ENCODE measurements around the gene DENND6A. TPM values are rescaled to one million over a fixed set of nuclear protein-coding genes. Genes with fewer than 3 reads are reported as not detected.

DENND6A gene
- total RNA-seq, 2 experiments from 2014 or later: 30.6 to 31.9 TPM

DNA sequence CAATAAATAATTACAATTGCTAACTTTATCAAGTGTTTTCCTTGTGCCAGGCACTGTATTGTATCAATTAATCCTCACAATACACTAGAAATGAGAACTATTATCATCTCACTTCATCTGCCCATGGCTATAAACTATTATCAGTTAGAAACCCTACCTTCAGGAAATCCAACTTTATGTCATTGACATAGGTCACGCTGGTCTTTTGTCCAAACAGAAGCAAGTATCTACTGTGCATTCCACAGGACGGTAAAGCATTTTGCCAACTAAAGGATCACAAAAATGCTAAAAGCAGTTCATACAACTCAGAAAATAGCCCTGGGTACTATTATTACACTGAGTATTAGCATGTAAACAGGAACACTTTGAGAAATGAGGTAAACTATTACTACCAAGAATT is 9.6 kb downstream of the DENND6A start:
- H3K4me1 Mint-ChIP-seq: peaks cover 35% of the 10 kb centered on the region
- no peak overlapping the region for H3K4me3 Mint-ChIP-seq
- H3K9me3 Mint-ChIP-seq: peaks cover 6% of the 10 kb centered on the region
- ATAC-seq (ENCODE audit: low read depth) (no peak), DNase-seq (no peak)
- peaks cover 27% of the 10 kb centered on the region for H3K36me3 Mint-ChIP-seq
- no peak overlapping the region for H3K27ac Mint-ChIP-seq
- H3K27me3 Mint-ChIP-seq: no peaks in the 10 kb centered on the region
- POLR2A ChIA-PET: no interaction called here

- peak overlapping the region; percentile 12 for H3K4me3 Mint-ChIP-seq
- H3K9me3 Mint-ChIP-seq: peaks cover 6% of the 10 kb centered on the region
- peaks cover 36% of the 10 kb centered on the region for H3K4me1 Mint-ChIP-seq
- POLR2A ChIA-PET: interaction anchor here (0.7 to 1.2 kb wide), 3 partner anchors 11 to 125 kb away, joined by 4 to 7 read pairs (median 5); no protein-coding TSS in a partner anchor
- peaks cover 36% of the 10 kb centered on the region for H3K36me3 Mint-ChIP-seq
- no peaks in the 10 kb centered on the region for H3K27me3 Mint-ChIP-seq
- no peak for ATAC-seq (ENCODE audit: low read depth)
- no peak overlapping the region for H3K27ac Mint-ChIP-seq
- no peak for DNase-seq
These were observed 10.6 kb downstream of the DENND6A start for GRCh38 chr3:57682284-57682683.

DNA sequence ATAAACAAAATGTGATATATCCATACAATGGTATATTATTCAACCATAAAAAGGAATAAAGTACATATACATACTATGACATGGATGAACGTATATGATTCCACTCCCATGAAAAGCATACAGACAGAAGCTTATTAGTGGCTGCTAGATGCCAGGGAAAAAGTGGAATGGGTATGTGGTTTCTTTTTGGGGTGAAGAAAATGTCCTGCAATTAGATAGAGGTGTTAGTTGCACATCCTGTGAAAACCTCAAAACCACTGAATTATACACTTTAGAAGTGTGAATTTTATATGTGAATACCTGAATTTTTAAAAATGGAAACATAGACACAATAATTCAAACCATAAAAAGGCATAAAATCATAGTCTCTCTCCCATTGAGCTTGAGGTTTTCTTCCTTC is 11.2 kb downstream of the DENND6A start:
- H3K27me3 Mint-ChIP-seq: no peaks in the 10 kb centered on the region
- no peak overlapping the region for H3K27ac Mint-ChIP-seq
- ATAC-seq (ENCODE audit: low read depth) (no peak), DNase-seq (no peak)
- H3K36me3 Mint-ChIP-seq: peaks cover 39% of the 10 kb centered on the region
- peaks cover 6% of the 10 kb centered on the region for H3K9me3 Mint-ChIP-seq
- no peak overlapping the region for H3K4me3 Mint-ChIP-seq
- POLR2A ChIA-PET: interaction anchor here (0.7 to 1.2 kb wide), 3 partner anchors 10 to 124 kb away, joined by 4 to 7 read pairs (median 5); no protein-coding TSS in a partner anchor
- H3K4me1 Mint-ChIP-seq: peaks cover 32% of the 10 kb centered on the region

DNA sequence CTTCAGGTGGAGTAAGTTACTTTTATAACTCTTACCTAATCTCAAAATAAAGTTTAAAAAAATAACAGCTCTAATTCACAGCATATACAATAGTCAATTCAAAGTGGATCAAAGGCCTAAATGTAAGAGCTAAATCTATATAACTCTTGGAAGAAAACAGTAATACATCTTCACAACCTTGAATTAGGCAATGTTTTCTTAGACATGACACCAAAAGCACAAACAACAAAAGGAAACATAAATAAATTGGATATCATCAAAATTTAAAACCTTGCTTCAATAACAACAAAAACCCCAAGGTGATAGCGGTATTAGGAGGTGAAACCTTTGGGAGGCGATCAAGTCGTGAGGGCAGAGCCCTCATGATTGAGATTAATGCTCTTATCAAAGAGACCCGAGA is 12.8 kb downstream of the DENND6A start:
- Mint-ChIP-seq H3K36me3 (peaks cover 42% of the 10 kb centered on the region), H3K27me3 (no peaks in the 10 kb centered on the region), H3K4me3 (no peak overlapping the region), H3K27ac (no peak overlapping the region), H3K4me1 (peaks cover 34% of the 10 kb centered on the region), H3K9me3 (peaks cover 6% of the 10 kb centered on the region)
- POLR2A ChIA-PET: interaction anchor here (0.6 kb wide), 1 partner anchor 155 kb away, joined by 5 read pairs; no protein-coding TSS in a partner anchor
- ATAC-seq (ENCODE audit: low read depth): no peak
- no peak for DNase-seq

DNA sequence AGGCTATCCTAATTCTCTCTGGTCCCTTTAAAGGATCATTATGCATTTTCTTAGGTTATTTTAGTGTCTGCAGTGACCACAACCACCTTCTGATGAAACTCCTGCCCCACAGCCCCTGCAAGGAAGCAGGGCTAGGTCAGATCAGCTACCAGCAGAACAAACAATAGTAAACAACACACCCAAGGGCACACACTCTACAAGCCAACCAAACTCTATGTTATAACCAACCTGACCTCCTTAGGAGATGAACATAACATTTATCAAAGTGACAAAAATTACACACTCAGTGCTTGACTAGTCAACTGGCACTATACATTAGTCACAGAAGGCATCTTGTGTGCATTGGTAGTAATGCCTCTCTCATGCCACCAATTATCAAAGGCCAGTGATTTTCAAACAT is 17.3 kb downstream of the DENND6A start:
- Mint-ChIP-seq H3K9me3 (peaks cover 6% of the 10 kb centered on the region), H3K27ac (no peak overlapping the region), H3K27me3 (no peaks in the 10 kb centered on the region), H3K4me3 (no peak overlapping the region), H3K36me3 (peaks cover 43% of the 10 kb centered on the region), H3K4me1 (peaks cover 33% of the 10 kb centered on the region)
- POLR2A ChIA-PET: no interaction called here
- ATAC-seq (ENCODE audit: low read depth) (no peak), DNase-seq (no peak)

DNA sequence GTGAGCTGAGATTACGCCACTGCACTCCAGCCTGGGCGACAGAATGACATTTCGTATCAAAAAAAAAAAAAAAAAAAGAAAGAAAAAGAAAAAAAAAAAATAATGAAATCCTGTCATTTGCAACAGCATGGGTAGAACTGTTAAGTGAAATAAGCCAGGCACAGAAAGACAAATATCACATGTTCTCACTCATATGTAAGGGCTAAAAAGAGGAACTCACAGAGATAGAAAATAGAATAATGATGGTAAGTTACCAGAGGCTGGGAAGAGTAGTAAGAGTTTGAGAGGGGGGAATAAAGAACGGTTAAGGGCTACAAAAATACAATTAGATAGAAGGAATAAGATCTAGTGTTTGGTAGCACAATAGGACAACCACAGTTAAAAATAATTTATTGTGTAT is 19.7 kb downstream of the DENND6A start:
- ATAC-seq (ENCODE audit: low read depth): no peak
- no peak for DNase-seq
- Mint-ChIP-seq H3K27me3 (no peaks in the 10 kb centered on the region), H3K9me3 (no peaks in the 10 kb centered on the region), H3K27ac (no peak overlapping the region), H3K36me3 (peaks cover 34% of the 10 kb centered on the region), H3K4me1 (peaks cover 23% of the 10 kb centered on the region), H3K4me3 (no peak overlapping the region)
- POLR2A ChIA-PET: interaction anchor here (0.6 to 0.7 kb wide), 2 partner anchors 20 to 744 kb away, joined by 3 read pairs; no protein-coding TSS in a partner anchor

DNA sequence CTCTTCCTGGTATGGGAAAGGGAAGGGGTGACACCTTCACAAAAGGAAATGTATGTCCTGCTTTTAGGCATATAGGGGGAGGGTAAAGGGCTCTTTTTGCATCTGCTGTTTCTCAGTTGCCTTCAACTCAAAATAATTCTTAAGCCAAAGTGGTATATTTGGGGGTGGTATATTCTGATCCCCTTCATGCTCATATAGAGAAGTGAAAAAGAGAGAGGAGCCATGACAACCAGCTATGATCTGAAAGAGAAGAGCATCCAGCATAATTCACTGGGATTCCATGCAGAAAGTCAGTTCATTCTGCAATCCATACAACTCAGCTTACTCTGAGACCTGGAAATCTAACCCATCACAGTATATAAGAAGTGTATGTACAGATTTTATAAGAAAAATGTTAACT is 22.3 kb downstream of the DENND6A start:
- Mint-ChIP-seq H3K4me3 (no peak overlapping the region), H3K4me1 (peaks cover 20% of the 10 kb centered on the region), H3K9me3 (no peaks in the 10 kb centered on the region), H3K27ac (no peak overlapping the region), H3K36me3 (peaks cover 21% of the 10 kb centered on the region), H3K27me3 (no peaks in the 10 kb centered on the region)
- ATAC-seq (ENCODE audit: low read depth) (no peak), DNase-seq (no peak)
- POLR2A ChIA-PET: interaction anchor here (1.5 to 1.9 kb wide), 2 partner anchors 11 to 22 kb away, joined by 4 to 15 read pairs; partner anchors contain the start of gene DENND6A

DNA sequence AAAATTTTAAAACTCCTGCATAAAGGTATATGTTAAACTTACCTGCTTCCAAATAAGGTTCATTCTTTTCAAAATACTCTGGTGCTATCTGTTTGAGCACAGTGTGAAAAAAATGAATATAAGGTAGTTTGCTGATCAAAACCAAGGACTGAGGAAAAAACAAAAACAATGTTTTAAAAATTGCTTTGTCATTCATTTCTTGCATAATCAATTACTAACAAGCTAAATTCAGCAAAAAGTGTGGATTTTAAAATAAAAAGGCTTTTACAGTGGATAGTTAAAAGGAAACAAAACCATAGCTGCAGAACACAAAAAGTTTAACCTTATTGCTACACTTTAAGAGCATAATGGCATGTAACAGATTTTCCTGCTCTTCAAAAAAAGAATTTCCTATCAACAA is 31.5 kb downstream of the DENND6A start:
- Mint-ChIP-seq H3K27me3 (no peaks in the 10 kb centered on the region), H3K4me3 (no peak overlapping the region), H3K4me1 (peaks cover 2% of the 10 kb centered on the region), H3K36me3 (peaks cover 11% of the 10 kb centered on the region), H3K9me3 (no peaks in the 10 kb centered on the region), H3K27ac (no peak overlapping the region)
- POLR2A ChIA-PET: interaction anchor here (0.7 kb wide), 1 partner anchor 139 kb away, joined by 4 read pairs; no protein-coding TSS in a partner anchor
- no peak for ATAC-seq (ENCODE audit: low read depth)
- DNase-seq: no peak

GRCh38 chr3:57659806-57660439 is 33.0 kb downstream of the DENND6A start:
- Mint-ChIP-seq H3K9me3 (no peaks in the 10 kb centered on the region), H3K27me3 (no peaks in the 10 kb centered on the region), H3K4me3 (no peak overlapping the region), H3K27ac (no peak overlapping the region), H3K4me1 (peaks cover 2% of the 10 kb centered on the region), H3K36me3 (peaks cover 13% of the 10 kb centered on the region)
- no peak for DNase-seq
- no peak for ATAC-seq (ENCODE audit: low read depth)
- POLR2A ChIA-PET: no interaction called here

DNA sequence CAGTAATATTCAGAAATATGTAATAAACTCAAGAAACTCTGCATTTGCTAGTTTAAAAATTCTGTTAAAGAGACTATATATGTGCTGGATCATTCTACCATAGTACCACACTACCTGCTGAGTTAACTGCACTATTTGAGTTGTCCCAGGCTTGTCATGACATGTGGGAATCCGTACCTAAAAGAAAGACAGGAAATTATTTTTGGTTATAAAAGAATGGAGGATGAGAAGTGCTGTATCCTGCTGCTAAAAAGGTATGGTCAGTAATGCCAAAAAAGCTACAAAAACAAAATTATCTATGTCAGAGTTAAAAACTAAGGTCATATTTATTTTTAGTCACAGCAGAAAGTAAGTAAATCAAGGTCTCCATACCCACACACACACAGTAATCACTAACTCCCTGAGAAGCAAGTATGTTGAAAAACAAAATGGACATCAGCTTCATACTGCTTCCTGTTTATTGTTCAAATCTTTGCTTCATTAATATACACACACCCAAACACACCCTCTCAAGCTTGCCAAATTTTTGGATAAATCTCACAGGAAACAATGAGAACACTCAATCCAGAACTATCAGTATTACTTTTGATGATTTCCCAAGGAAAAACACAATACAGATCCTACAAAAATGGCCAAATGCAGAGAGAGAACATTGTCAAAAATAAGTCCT is 33.7 kb downstream of the DENND6A start:
- DNase-seq: no peak
- POLR2A ChIA-PET: no interaction called here
- ATAC-seq (ENCODE audit: low read depth): no peak
- peak overlapping the region; percentile 47 for H3K27ac Mint-ChIP-seq
- no peaks in the 10 kb centered on the region for H3K27me3 Mint-ChIP-seq
- peaks cover 8% of the 10 kb centered on the region for H3K4me1 Mint-ChIP-seq
- peaks cover 17% of the 10 kb centered on the region for H3K36me3 Mint-ChIP-seq
- no peaks in the 10 kb centered on the region for H3K9me3 Mint-ChIP-seq
- H3K4me3 Mint-ChIP-seq: no peak overlapping the region

DNA sequence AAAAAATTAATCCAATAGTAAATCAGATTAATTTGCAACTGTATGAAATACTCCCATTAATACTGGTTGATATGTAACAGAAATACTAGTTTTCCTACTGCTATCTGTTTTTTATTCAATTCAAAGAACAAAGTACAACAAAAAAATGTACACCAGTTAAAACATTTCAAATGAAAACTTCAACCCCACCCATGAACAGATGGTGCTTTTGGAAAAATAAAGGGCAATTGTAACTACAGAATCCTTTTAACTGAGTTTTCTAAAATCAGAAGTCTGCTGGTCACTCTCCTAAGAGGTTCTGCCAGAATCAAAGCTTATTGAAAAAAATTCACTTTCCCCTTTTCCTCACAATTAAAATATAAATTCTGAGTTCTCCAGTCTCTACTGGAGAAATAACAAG is 34.3 kb downstream of the DENND6A start:
- no peaks in the 10 kb centered on the region for H3K9me3 Mint-ChIP-seq
- H3K27ac Mint-ChIP-seq: no peak overlapping the region
- no peaks in the 10 kb centered on the region for H3K27me3 Mint-ChIP-seq
- H3K36me3 Mint-ChIP-seq: peaks cover 19% of the 10 kb centered on the region
- POLR2A ChIA-PET: no interaction called here
- DNase-seq (no peak), ATAC-seq (ENCODE audit: low read depth) (no peak)
- H3K4me1 Mint-ChIP-seq: peaks cover 8% of the 10 kb centered on the region
- H3K4me3 Mint-ChIP-seq: no peak overlapping the region

- DNase-seq (no peak), ATAC-seq (ENCODE audit: low read depth) (no peak)
- H3K27me3 Mint-ChIP-seq: no peaks in the 10 kb centered on the region
- H3K4me3 Mint-ChIP-seq: no peak overlapping the region
- POLR2A ChIA-PET: no interaction called here
- H3K36me3 Mint-ChIP-seq: peaks cover 31% of the 10 kb centered on the region
- H3K4me1 Mint-ChIP-seq: peaks cover 8% of the 10 kb centered on the region
- no peaks in the 10 kb centered on the region for H3K9me3 Mint-ChIP-seq
- no peak overlapping the region for H3K27ac Mint-ChIP-seq
These were observed 37.1 kb downstream of the DENND6A start for GRCh38 chr3:57655727-57656126.

- H3K4me3 Mint-ChIP-seq: no peak overlapping the region
- POLR2A ChIA-PET: interaction anchor here (0.5 kb wide), 1 partner anchor 23 kb away, joined by 3 read pairs; no protein-coding TSS in a partner anchor
- peaks cover under 1% of the 10 kb centered on the region for H3K9me3 Mint-ChIP-seq
- peaks cover 6% of the 10 kb centered on the region for H3K4me1 Mint-ChIP-seq
- no peak overlapping the region for H3K27ac Mint-ChIP-seq
- H3K27me3 Mint-ChIP-seq: no peaks in the 10 kb centered on the region
- peaks cover 35% of the 10 kb centered on the region for H3K36me3 Mint-ChIP-seq
- ATAC-seq (ENCODE audit: low read depth) (no peak), DNase-seq (no peak)
These were observed 38.6 kb downstream of the DENND6A start for GRCh38 chr3:57654267-57654666.

DNA sequence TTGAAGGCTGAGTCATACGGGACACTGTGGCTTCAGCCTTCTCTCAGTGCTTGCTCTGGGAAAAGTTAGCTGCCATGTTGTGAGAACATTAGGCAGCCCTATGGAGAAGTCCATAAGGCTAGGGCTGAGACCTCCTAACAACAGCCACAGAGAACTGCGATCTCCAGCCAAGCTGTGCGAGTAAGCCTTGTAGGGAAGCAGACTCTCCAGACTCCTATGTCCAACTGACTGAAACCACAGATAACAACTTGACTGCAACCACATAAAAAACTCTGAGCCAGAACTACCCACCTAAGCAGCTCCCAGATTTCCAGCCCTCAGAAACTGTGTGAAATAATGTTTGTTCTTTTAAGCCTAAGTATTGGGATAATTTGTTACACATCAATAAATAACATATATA is 40.7 kb downstream of the DENND6A start:
- Mint-ChIP-seq H3K27ac (no peak overlapping the region), H3K27me3 (no peaks in the 10 kb centered on the region), H3K36me3 (peaks cover 51% of the 10 kb centered on the region), H3K4me1 (peaks cover 11% of the 10 kb centered on the region), H3K9me3 (peaks cover 11% of the 10 kb centered on the region), H3K4me3 (no peak overlapping the region)
- DNase-seq (no peak), ATAC-seq (ENCODE audit: low read depth) (no peak)
- POLR2A ChIA-PET: no interaction called here
